ENCODE measurements around the gene PPP1CB. TPM values are rescaled to one million over a fixed set of nuclear protein-coding genes. Genes with fewer than 3 reads are reported as not detected.

Gene PPP1CB
- total RNA-seq, 1 donor from 2014 or later: 236 TPM

- no peaks in the 10 kb centered on the region for H3K36me3 ChIP-seq
- H3K4me1 ChIP-seq: no peaks in the 10 kb centered on the region
- H3K27me3 ChIP-seq: no peaks in the 10 kb centered on the region
- no peak overlapping the region for H3K4me3 ChIP-seq
- no peak for DNase-seq (ENCODE audit: extremely low spot score in 2 of 2)
- no peak overlapping the region for H3K27ac ChIP-seq
- H3K9me3 ChIP-seq: no peaks in the 10 kb centered on the region
- no peak for TF ChIP-seq POLR2AphosphoS5 (IDR thresholded peaks at IDR 0.05; ENCODE audit: insufficient read depth in 1 of 2, low read depth in 1 of 2)
- TF ChIP-seq CTCF (IDR thresholded peaks at IDR 0.05): no peak
- TF ChIP-seq POLR2A (IDR thresholded peaks at IDR 0.05): no peak
- intact Hi-C loops (cut with DNase I): no loop called here
Measured at GRCh38 chr2:28833740-28834470, 82.3 kb downstream of the PPP1CB start.

GRCh38 chr2:28835781-28836180, 84.2 kb downstream of the PPP1CB start:
- Histone ChIP-seq H3K4me1 (no peaks in the 10 kb centered on the region), H3K27ac (no peak overlapping the region), H3K27me3 (no peaks in the 10 kb centered on the region), H3K4me3 (no peak overlapping the region), H3K36me3 (no peaks in the 10 kb centered on the region), H3K9me3 (no peaks in the 10 kb centered on the region)
- DNase-seq (ENCODE audit: extremely low spot score in 2 of 2): no peak
- no peak for TF ChIP-seq CTCF (IDR thresholded peaks at IDR 0.05)
- TF ChIP-seq POLR2AphosphoS5 (IDR thresholded peaks at IDR 0.05; ENCODE audit: insufficient read depth in 1 of 2, low read depth in 1 of 2): no peak
- TF ChIP-seq POLR2A (IDR thresholded peaks at IDR 0.05): no peak
- intact Hi-C loops (cut with DNase I): no loop called here

- TF ChIP-seq CTCF (IDR thresholded peaks at IDR 0.05): no peak
- no peak for TF ChIP-seq POLR2AphosphoS5 (IDR thresholded peaks at IDR 0.05; ENCODE audit: insufficient read depth in 1 of 2, low read depth in 1 of 2)
- no peak for TF ChIP-seq POLR2A (IDR thresholded peaks at IDR 0.05)
- Histone ChIP-seq H3K36me3 (no peaks in the 10 kb centered on the region), H3K9me3 (no peaks in the 10 kb centered on the region), H3K27ac (no peak overlapping the region), H3K4me3 (no peak overlapping the region), H3K4me1 (no peaks in the 10 kb centered on the region), H3K27me3 (no peaks in the 10 kb centered on the region)
- DNase-seq (ENCODE audit: extremely low spot score in 2 of 2): no peak
- intact Hi-C loops (cut with DNase I): no loop called here
Measured at GRCh38 chr2:28838971-28839370, 87.3 kb downstream of the PPP1CB start.

- Histone ChIP-seq H3K27ac (no peak overlapping the region), H3K27me3 (no peaks in the 10 kb centered on the region), H3K36me3 (no peaks in the 10 kb centered on the region), H3K4me3 (no peak overlapping the region), H3K4me1 (no peaks in the 10 kb centered on the region), H3K9me3 (no peaks in the 10 kb centered on the region)
- no peak for TF ChIP-seq POLR2AphosphoS5 (IDR thresholded peaks at IDR 0.05; ENCODE audit: insufficient read depth in 1 of 2, low read depth in 1 of 2)
- TF ChIP-seq POLR2A (IDR thresholded peaks at IDR 0.05): no peak
- no peak for TF ChIP-seq CTCF (IDR thresholded peaks at IDR 0.05)
- intact Hi-C loops (cut with DNase I): no loop called here
- DNase-seq (ENCODE audit: extremely low spot score in 2 of 2): no peak
Measured at GRCh38 chr2:28842042-28842441, 90.4 kb downstream of the PPP1CB start.

Other genes with a start within 250 kb of the PPP1CB start
- gene SPDYA, start 59.0 kb downstream of the PPP1CB start, total RNA-seq: 5.2 TPM
- gene TRMT61B, start 118.5 kb downstream of the PPP1CB start, total RNA-seq: 15.0 TPM
- gene WDR43, start 142.8 kb downstream of the PPP1CB start, total RNA-seq: 56.7 TPM
- under 0.01 TPM for gene TOGARAM2, start 229.5 kb downstream of the PPP1CB start, total RNA-seq